ENCODE results near the gene LCT. TPM values are rescaled to one million over a fixed set of nuclear protein-coding genes. Genes with fewer than 3 reads are reported as not detected.

The LCT gene
- total RNA-seq, 1 experiment from 2014 or later = not detected

GRCh38 chr2:135826544-135826943 lies 10.4 kb downstream of the LCT start:
- no peaks in the 10 kb centered on the region for H3K27me3 ChIP-seq (ENCODE audit: low read length)
- POLR2A ChIA-PET (ENCODE audit: unreplicated experiment) = no interaction called here
- BruUV-seq (replicated peaks) = no TSS peak
- ATAC-seq (no peak), DNase-seq (no peak)
- intact Hi-C loops (cut with micrococcal nuclease) = no loop called here
- CTCF ChIA-PET = no interaction called here
- H2AFZ ChIP-seq (ENCODE audit: low read length) = no peak overlapping the region
- TF ChIP-seq CTCF (conservative IDR thresholded peaks at IDR 0.05; ENCODE audit: low read depth, low read length) (no peak), EZH2phosphoT487 (IDR thresholded peaks at IDR 0.05; ENCODE audit: borderline replicate concordance, low read length) (no peak), EZH2 (IDR thresholded peaks at IDR 0.05; ENCODE audit: low read length, unreplicated experiment) (no peak)
- H3K79me2 ChIP-seq (ENCODE audit: low read length) = no peaks in the 10 kb centered on the region
- H3K4me2 ChIP-seq (ENCODE audit: low read length) = no peak overlapping the region
- H3K27ac ChIP-seq (ENCODE audit: low read length) = no peak overlapping the region
- no peaks in the 10 kb centered on the region for H3K36me3 ChIP-seq (ENCODE audit: low read depth, low read length)
- no peaks in the 10 kb centered on the region for H3K9me3 ChIP-seq (ENCODE audit: low read length)
- H3K9ac ChIP-seq (ENCODE audit: low read length) = no peak overlapping the region
- no peaks in the 10 kb centered on the region for H3K9me2 ChIP-seq (replicated peaks; ENCODE audit: low read length)
- no peaks in the 10 kb centered on the region for H3K4me1 ChIP-seq (ENCODE audit: insufficient read depth, low read length)
- no peaks in the 10 kb centered on the region for H4K20me1 ChIP-seq (ENCODE audit: low read length)
- no peak overlapping the region for H3K4me3 ChIP-seq (ENCODE audit: low read length)
- no peaks in the 10 kb centered on the region for H3F3A ChIP-seq (ENCODE audit: low read length, unreplicated experiment)

- Histone ChIP-seq H4K20me1 (ENCODE audit: low read length) (no peaks in the 10 kb centered on the region), H3K27ac (ENCODE audit: low read length) (no peak overlapping the region), H3K4me2 (ENCODE audit: low read length) (no peak overlapping the region), H3K27me3 (ENCODE audit: low read length) (no peaks in the 10 kb centered on the region), H3K4me1 (ENCODE audit: insufficient read depth, low read length) (no peaks in the 10 kb centered on the region), H3K79me2 (ENCODE audit: low read length) (no peaks in the 10 kb centered on the region), H3K9me3 (ENCODE audit: low read length) (no peaks in the 10 kb centered on the region), H3K9me2 (replicated peaks; ENCODE audit: low read length) (no peaks in the 10 kb centered on the region), H3K36me3 (ENCODE audit: low read depth, low read length) (no peaks in the 10 kb centered on the region), H3F3A (ENCODE audit: low read length, unreplicated experiment) (no peaks in the 10 kb centered on the region), H3K9ac (ENCODE audit: low read length) (no peak overlapping the region), H3K4me3 (ENCODE audit: low read length) (no peak overlapping the region), H2AFZ (ENCODE audit: low read length) (no peak overlapping the region)
- CTCF ChIA-PET = no interaction called here
- POLR2A ChIA-PET (ENCODE audit: unreplicated experiment) = no interaction called here
- no TSS peak for BruUV-seq (replicated peaks)
- no peak for TF ChIP-seq EZH2phosphoT487 (IDR thresholded peaks at IDR 0.05; ENCODE audit: borderline replicate concordance, low read length)
- no peak for TF ChIP-seq EZH2 (IDR thresholded peaks at IDR 0.05; ENCODE audit: low read length, unreplicated experiment)
- TF ChIP-seq CTCF (conservative IDR thresholded peaks at IDR 0.05; ENCODE audit: low read depth, low read length) = no peak
- intact Hi-C loops (cut with micrococcal nuclease) = no loop called here
- no peak for ATAC-seq
- no peak for DNase-seq
These were observed 11.3 kb downstream of the LCT start for GRCh38 chr2:135825550-135826176.

- POLR2A ChIA-PET (ENCODE audit: unreplicated experiment) = interaction anchor here (0.6 to 0.7 kb wide), 2 partner anchors 13 to 467 kb away, joined by 4 to 5 read pairs; no protein-coding TSS in a partner anchor
- H4K20me1 ChIP-seq (ENCODE audit: low read length) = no peaks in the 10 kb centered on the region
- no peak overlapping the region for H3K9ac ChIP-seq (ENCODE audit: low read length)
- H2AFZ ChIP-seq (ENCODE audit: low read length) = no peak overlapping the region
- no peaks in the 10 kb centered on the region for H3K27me3 ChIP-seq (ENCODE audit: low read length)
- no peaks in the 10 kb centered on the region for H3K9me2 ChIP-seq (replicated peaks; ENCODE audit: low read length)
- no peaks in the 10 kb centered on the region for H3K79me2 ChIP-seq (ENCODE audit: low read length)
- ATAC-seq = no peak
- DNase-seq = no peak
- H3K9me3 ChIP-seq (ENCODE audit: low read length) = no peaks in the 10 kb centered on the region
- no peaks in the 10 kb centered on the region for H3F3A ChIP-seq (ENCODE audit: low read length, unreplicated experiment)
- no TSS peak for BruUV-seq (replicated peaks)
- H3K27ac ChIP-seq (ENCODE audit: low read length) = no peak overlapping the region
- no peak overlapping the region for H3K4me3 ChIP-seq (ENCODE audit: low read length)
- TF ChIP-seq EZH2 (IDR thresholded peaks at IDR 0.05; ENCODE audit: low read length, unreplicated experiment) (no peak), CTCF (conservative IDR thresholded peaks at IDR 0.05; ENCODE audit: low read depth, low read length) (no peak), EZH2phosphoT487 (IDR thresholded peaks at IDR 0.05; ENCODE audit: borderline replicate concordance, low read length) (no peak)
- CTCF ChIA-PET = no interaction called here
- intact Hi-C loops (cut with micrococcal nuclease) = no loop called here
- H3K36me3 ChIP-seq (ENCODE audit: low read depth, low read length) = no peaks in the 10 kb centered on the region
- no peaks in the 10 kb centered on the region for H3K4me1 ChIP-seq (ENCODE audit: insufficient read depth, low read length)
- no peak overlapping the region for H3K4me2 ChIP-seq (ENCODE audit: low read length)
These were observed 11.9 kb downstream of the LCT start for GRCh38 chr2:135825131-135825530.
